Type B pancreatic cell (in vitro differentiated cells): Measurements from ENCODE around the gene BNIP3. TPM values are rescaled to one million over a fixed set of nuclear protein-coding genes. Genes with fewer than 3 reads are reported as not detected.

Source experiments
- DNase-seq: peaks from one replicate; pipeline ENCODE4 v3.0.0; 2021; ENCODE audit warnings: mixed read lengths; ENCODE audit not compliant: unreplicated experiment; ENCODE audit errors: extremely low spot score
- H3K27ac Mint-ChIP-seq: 2 replicates; pipeline ENCODE4 v1.8.0; 2021; ENCODE audit warnings: mild to moderate bottlenecking, mixed read lengths
- H3K27me3 Mint-ChIP-seq: 2 replicates; pipeline ENCODE4 v1.8.0; 2021; ENCODE audit warnings: mixed read lengths
- H3K36me3 Mint-ChIP-seq: 2 replicates; pipeline ENCODE4 v1.8.0; 2021; ENCODE audit warnings: mixed read lengths
- H3K4me1 Mint-ChIP-seq: one replicate; pipeline ENCODE4 v1.8.0; 2021; ENCODE audit warnings: mixed read lengths; ENCODE audit not compliant: unreplicated experiment
- H3K4me3 Mint-ChIP-seq: 2 replicates; pipeline ENCODE4 v1.8.0; 2021; ENCODE audit warnings: mild to moderate bottlenecking, mixed read lengths
- H3K9me3 Mint-ChIP-seq: 2 replicates; pipeline ENCODE4 v1.8.0; 2021; ENCODE audit warnings: mixed read lengths
- total RNA-seq: library from RNA; stranded (reverse); gene quantifications from 2 replicates; pipeline ENCODE4 v1.2.1, GENCODE V29; 2021; ENCODE audit warnings: low replicate concordance
- TF ChIP-seq, protein P1 (sequence below): fragments of 200-600 bp; sonication (generic); conservative IDR thresholded peaks from 2 replicates; pipeline ENCODE4 v1.5.0; 2021; ENCODE audit warnings: antibody characterized with exemption, mild to moderate bottlenecking

The BNIP3 gene
- total RNA-seq, 1 donor from 2014 or later, result 30.2 TPM

DNA sequence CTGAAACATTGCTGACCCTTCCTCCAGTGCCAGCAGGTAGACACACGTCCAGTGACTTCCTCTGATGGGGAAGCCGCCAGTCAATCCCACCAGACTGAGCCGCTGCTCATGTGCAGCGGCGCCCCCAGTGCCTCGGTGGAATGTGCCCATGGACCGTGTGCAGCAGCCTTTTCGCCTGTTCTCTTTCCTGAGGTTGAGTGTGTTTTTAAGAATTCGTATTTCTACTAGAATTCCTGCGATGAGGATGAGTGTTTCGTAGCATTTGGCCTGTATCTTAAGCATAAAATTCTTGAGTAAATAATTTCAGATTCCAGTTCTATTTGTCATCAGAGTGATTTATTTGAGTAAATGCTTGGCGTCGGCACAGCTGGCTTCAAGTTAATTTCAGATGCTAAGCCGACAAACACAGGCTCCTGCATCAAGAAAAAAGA lies 35.4 kb downstream of the BNIP3 start:
- peak; percentile 11 for DNase-seq
- Mint-ChIP-seq H3K4me1 (no peaks in the 10 kb centered on the region), H3K27ac (no peak overlapping the region), H3K9me3 (no peaks in the 10 kb centered on the region), H3K4me3 (no peak overlapping the region), H3K27me3 (no peaks in the 10 kb centered on the region), H3K36me3 (peaks cover 41% of the 10 kb centered on the region)
- TF ChIP-seq, protein P1, sequence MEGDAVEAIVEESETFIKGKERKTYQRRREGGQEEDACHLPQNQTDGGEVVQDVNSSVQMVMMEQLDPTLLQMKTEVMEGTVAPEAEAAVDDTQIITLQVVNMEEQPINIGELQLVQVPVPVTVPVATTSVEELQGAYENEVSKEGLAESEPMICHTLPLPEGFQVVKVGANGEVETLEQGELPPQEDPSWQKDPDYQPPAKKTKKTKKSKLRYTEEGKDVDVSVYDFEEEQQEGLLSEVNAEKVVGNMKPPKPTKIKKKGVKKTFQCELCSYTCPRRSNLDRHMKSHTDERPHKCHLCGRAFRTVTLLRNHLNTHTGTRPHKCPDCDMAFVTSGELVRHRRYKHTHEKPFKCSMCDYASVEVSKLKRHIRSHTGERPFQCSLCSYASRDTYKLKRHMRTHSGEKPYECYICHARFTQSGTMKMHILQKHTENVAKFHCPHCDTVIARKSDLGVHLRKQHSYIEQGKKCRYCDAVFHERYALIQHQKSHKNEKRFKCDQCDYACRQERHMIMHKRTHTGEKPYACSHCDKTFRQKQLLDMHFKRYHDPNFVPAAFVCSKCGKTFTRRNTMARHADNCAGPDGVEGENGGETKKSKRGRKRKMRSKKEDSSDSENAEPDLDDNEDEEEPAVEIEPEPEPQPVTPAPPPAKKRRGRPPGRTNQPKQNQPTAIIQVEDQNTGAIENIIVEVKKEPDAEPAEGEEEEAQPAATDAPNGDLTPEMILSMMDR, result no peak

DNA sequence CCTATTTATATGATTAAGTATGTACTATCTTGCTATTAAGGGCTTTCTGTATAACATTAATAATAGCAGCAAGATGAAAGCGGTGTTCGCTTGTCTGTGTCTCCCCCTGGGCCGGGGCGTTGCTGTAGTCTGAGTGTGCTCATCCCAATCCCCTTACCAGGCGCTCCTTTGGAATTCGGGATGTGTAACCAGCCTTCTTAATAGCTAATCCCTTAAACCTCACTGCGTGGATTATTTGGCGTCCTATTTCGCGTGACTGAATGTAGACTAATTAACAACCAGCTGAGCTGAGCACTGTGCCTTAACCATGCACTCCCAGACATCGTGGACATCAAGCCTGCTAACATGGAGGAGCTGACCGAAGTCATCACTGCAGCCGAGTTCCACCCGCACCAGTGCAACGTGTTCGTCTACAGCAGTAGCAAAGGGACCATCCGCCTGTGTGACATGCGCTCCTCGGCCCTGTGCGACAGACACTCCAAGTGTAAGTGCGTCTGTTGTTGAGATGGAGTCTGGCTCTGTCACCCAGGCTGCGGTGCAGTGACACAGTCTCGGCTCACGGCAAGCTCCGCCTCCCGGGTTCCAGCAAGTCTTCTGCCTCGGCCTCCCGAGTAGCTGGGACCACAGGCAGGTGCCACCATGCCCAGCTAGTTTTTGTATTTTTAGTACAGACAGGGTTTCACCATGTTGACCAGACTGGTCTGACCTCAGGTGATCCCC lies 36.6 kb downstream of the BNIP3 start:
- Mint-ChIP-seq H3K36me3 (peaks cover 48% of the 10 kb centered on the region), H3K27ac (no peak overlapping the region), H3K4me1 (no peaks in the 10 kb centered on the region), H3K4me3 (no peak overlapping the region), H3K9me3 (no peaks in the 10 kb centered on the region), H3K27me3 (no peaks in the 10 kb centered on the region)
- DNase-seq, result peak; percentile 42
- TF ChIP-seq, protein P1, result no peak

DNA sequence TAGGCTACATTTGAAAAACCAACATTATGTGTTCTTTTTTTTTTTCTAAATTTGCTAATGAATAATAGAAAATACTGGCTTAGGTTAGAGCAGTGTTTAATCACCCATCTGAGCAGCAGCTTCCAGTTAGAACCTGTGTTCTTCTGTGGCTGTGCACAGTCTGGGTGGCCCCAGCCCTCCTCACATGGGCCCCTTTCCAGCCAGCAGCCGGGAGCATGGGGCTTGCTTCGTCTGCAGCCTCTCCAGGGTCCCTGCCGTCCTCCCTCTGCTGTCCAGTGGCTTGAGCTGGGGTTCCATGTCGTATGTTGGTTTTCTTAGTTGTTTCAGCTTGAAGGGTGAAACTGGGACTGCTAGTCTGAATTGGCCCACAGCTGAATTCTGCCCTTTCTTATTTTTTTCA lies 37.3 kb downstream of the BNIP3 start:
- peaks cover 48% of the 10 kb centered on the region for H3K36me3 Mint-ChIP-seq
- H3K9me3 Mint-ChIP-seq, result no peaks in the 10 kb centered on the region
- peak; percentile 48 for DNase-seq

DNA sequence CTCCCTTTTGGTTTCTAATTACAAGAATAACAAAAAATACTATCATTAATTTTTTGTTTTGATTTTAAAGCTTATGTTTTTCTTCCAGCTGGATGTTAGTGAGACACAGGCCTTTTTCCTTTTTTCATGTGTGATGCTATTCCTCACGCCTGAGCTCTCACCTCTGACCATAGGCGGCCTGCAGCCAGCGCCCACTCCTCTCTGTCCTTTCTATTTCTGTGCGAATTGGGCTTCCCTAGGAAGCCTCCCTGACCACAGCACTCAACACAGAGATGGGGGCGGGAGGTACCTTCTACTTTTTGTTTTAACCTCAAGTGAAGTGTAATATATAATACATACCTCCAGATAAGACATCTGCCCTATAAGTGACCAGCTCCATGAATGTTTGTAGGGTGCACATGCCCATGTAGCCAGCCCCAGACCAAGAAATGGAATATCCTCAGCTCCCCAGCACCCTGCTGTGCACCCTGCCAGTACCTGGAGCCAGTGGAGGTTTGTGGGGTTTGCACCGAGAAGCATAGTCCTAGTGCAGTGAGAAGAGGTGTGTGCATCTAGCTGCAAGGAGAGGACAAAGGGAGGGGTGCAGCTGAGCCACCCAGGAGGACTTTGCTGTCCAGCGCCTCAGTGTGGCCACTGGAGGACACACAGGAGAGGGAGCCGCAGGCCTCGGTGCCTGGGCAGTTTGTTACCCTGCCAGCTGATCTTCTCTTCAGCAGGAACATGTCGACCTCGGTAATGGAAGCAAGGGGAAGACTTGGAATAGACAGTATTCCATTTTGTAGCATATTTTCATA lies 38.5 kb downstream of the BNIP3 start:
- no peak overlapping the region for H3K4me3 Mint-ChIP-seq
- peak overlapping the region; percentile 0 for H3K27ac Mint-ChIP-seq
- peaks cover 44% of the 10 kb centered on the region for H3K36me3 Mint-ChIP-seq
- H3K9me3 Mint-ChIP-seq, result no peaks in the 10 kb centered on the region
- no peaks in the 10 kb centered on the region for H3K4me1 Mint-ChIP-seq
- TF ChIP-seq, protein P1, result peak; percentile 60
- peak; percentile 64 for DNase-seq
- H3K27me3 Mint-ChIP-seq, result no peaks in the 10 kb centered on the region

More for the DNA sequence above, 37.3 kb downstream of the BNIP3 start:
- Mint-ChIP-seq H3K27me3 (no peaks in the 10 kb centered on the region), H3K4me3 (no peak overlapping the region), H3K27ac (no peak overlapping the region), H3K4me1 (no peaks in the 10 kb centered on the region)
- TF ChIP-seq, protein P1, result no peak

DNA sequence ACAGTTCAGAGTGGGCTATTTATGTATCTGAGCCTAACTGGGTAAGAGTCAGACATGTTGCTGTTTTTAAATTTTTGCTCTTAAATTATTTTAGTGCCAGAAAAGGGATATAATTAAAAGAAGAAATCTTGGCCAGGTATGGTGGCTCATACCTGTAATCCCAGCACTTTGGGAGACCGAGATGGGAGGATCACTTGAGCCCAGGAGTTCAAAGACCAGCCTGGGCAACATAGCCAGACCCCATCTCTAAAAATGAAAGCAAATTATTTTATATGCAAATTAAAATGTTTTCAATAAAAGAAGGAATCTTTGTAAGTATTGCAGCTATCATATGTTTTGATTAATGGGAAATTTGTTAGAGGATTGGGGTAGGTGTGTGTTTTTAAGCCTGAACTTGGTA lies 39.3 kb downstream of the BNIP3 start:
- peaks cover 36% of the 10 kb centered on the region for H3K36me3 Mint-ChIP-seq
- H3K27me3 Mint-ChIP-seq, result no peaks in the 10 kb centered on the region
- TF ChIP-seq, protein P1, result no peak
- no peak overlapping the region for H3K4me3 Mint-ChIP-seq
- no peak for DNase-seq
- no peaks in the 10 kb centered on the region for H3K4me1 Mint-ChIP-seq
- H3K27ac Mint-ChIP-seq, result no peak overlapping the region
- no peaks in the 10 kb centered on the region for H3K9me3 Mint-ChIP-seq
